Mesenchymal stem cell (in vitro differentiated cells and primary cell): ENCODE measurements around the gene CAPN13.

Experiments used
- DNase-seq: peaks from one replicate; pipeline ENCODE4 v3.0.0-alpha.2; 2013
- H2AFZ ChIP-seq: one replicate; pipeline ENCODE4 v1.6.1; 2013; ENCODE audit warnings: low read depth, mild to moderate bottlenecking, control low read depth, inconsistent platforms, low read length, moderate library complexity
- H2AK5ac ChIP-seq: 2 replicates; pipeline ENCODE4 v1.6.1; 2013; ENCODE audit warnings: low read length, moderate library complexity, mild to moderate bottlenecking, inconsistent platforms; ENCODE audit not compliant: severe bottlenecking
- H2BK120ac ChIP-seq: one replicate; pipeline ENCODE4 v1.6.1; 2013; ENCODE audit warnings: low read depth, mild to moderate bottlenecking, inconsistent platforms, low read length, moderate library complexity
- H2BK12ac ChIP-seq, 2 experiments: one replicate each; pipeline ENCODE4 v1.6.1; 2013; ENCODE audit warnings: inconsistent platforms in 2 of 2, low read length in 2 of 2, mild to moderate bottlenecking in 2 of 2, moderate library complexity in 2 of 2, control low read depth in 1 of 2
- H2BK15ac ChIP-seq: one replicate; pipeline ENCODE4 v1.6.1; 2013; ENCODE audit warnings: mild to moderate bottlenecking, low read depth, inconsistent platforms; ENCODE audit not compliant: poor library complexity, severe bottlenecking
- H2BK5ac ChIP-seq: 2 replicates; pipeline ENCODE4 v1.6.1; 2013; ENCODE audit warnings: low read depth, mild to moderate bottlenecking, low read length, control low read depth, inconsistent platforms; ENCODE audit not compliant: poor library complexity, severe bottlenecking
- H3K14ac ChIP-seq, 2 experiments: one replicate each; pipeline ENCODE4 v1.6.1; 2013; ENCODE audit warnings: inconsistent platforms in 2 of 2, low read length in 2 of 2, control low read depth in 1 of 2, mild to moderate bottlenecking in 1 of 2, moderate library complexity in 1 of 2
- H3K18ac ChIP-seq, 2 experiments: one replicate each; pipeline ENCODE4 v1.6.1; 2013; ENCODE audit warnings: inconsistent platforms in 2 of 2, low read length in 2 of 2, control low read depth in 1 of 2, low read depth in 1 of 2, mild to moderate bottlenecking in 1 of 2
- H3K23ac ChIP-seq, 2 experiments: one replicate each; pipeline ENCODE4 v1.6.1; 2013; ENCODE audit warnings: inconsistent platforms in 2 of 2, low read length in 2 of 2, mild to moderate bottlenecking in 2 of 2, moderate library complexity in 2 of 2, control low read depth in 1 of 2
- H3K27ac ChIP-seq: 2 replicates; pipeline ENCODE4 v1.5.1; 2013; ENCODE audit warnings: mild to moderate bottlenecking, moderate library complexity, low read length, control low read depth, inconsistent platforms; ENCODE audit not compliant: poor library complexity, severe bottlenecking
- H3K27me3 ChIP-seq, 2 experiments: 2 replicates each; pipeline versions ENCODE4 v1.6.1 to v1.7.0; 2013; ENCODE audit warnings: low read length in 2 of 2, mild to moderate bottlenecking in 2 of 2, moderate library complexity in 2 of 2, control low read depth in 1 of 2, inconsistent platforms in 1 of 2; ENCODE audit not compliant: control insufficient read depth in 1 of 2, insufficient read depth in 1 of 2
- H3K36me3 ChIP-seq, 2 experiments: 2 replicates each; pipeline versions ENCODE4 v1.6.1 to v1.7.0; 2013; ENCODE audit warnings: low read length in 2 of 2, control low read depth in 1 of 2, inconsistent platforms in 1 of 2, low read depth in 1 of 2, mild to moderate bottlenecking in 1 of 2; ENCODE audit not compliant: insufficient read depth in 2 of 2, control insufficient read depth in 1 of 2
- H3K4ac ChIP-seq, 2 experiments: one replicate each; pipeline ENCODE4 v1.6.1; 2013; ENCODE audit warnings: inconsistent platforms in 2 of 2, low read length in 2 of 2, mild to moderate bottlenecking in 2 of 2, moderate library complexity in 2 of 2, control low read depth in 1 of 2, low read depth in 1 of 2
- H3K4me1 ChIP-seq: 2 replicates; pipeline ENCODE4 v1.6.1; 2013; ENCODE audit warnings: low read depth, low read length, control low read depth; ENCODE audit not compliant: control insufficient read depth, insufficient read depth
- H3K4me2 ChIP-seq: 2 replicates; pipeline ENCODE4 v1.6.1; 2013; ENCODE audit warnings: low read length, mild to moderate bottlenecking, inconsistent platforms; ENCODE audit not compliant: poor library complexity, severe bottlenecking
- H3K4me3 ChIP-seq, 2 experiments: 2 replicates each; pipeline versions ENCODE4 v1.5.1 to v1.7.0; 2013; ENCODE audit warnings: low read length in 2 of 2, mild to moderate bottlenecking in 2 of 2, control low read depth in 1 of 2, low read depth in 1 of 2; ENCODE audit not compliant: insufficient read depth in 1 of 2
- H3K79me1 ChIP-seq: replicated peaks from 2 replicates; pipeline ENCODE4 v1.6.1; 2013; ENCODE audit warnings: mild to moderate bottlenecking, control low read depth, low read length, inconsistent platforms; ENCODE audit not compliant: poor library complexity, severe bottlenecking
- H3K9ac ChIP-seq: 2 replicates; pipeline ENCODE4 v1.7.0; 2013; ENCODE audit warnings: mild to moderate bottlenecking, low read length, moderate library complexity
- H3K9me3 ChIP-seq: 2 replicates; pipeline ENCODE4 v1.7.0; 2013; ENCODE audit warnings: mild to moderate bottlenecking, low read length; ENCODE audit not compliant: control insufficient read depth
- H4K8ac ChIP-seq: one replicate; pipeline ENCODE4 v1.6.1; 2013; ENCODE audit warnings: inconsistent platforms, mild to moderate bottlenecking, low read length, moderate library complexity
- H4K91ac ChIP-seq: one replicate; pipeline ENCODE4 v1.6.1; 2013; ENCODE audit warnings: mild to moderate bottlenecking, low read length, inconsistent platforms
- WGBS: methylation state at CpG from one replicate; pipeline ENCODE4 v1.1.7; 2013; ENCODE audit warnings: mixed read lengths; 5-methylcytosine and 5-hydroxymethylcytosine counted together

CAPN13 gene

GRCh38 chr2:30764021-30764800, 43.0 kb downstream of the CAPN13 start:
- WGBS, result 80% methylated on average over 9 of the region's 12 CpGs
- no peak overlapping the region for H2AK5ac ChIP-seq

GRCh38 chr2:30763151-30763660, 44.0 kb downstream of the CAPN13 start:
- H2BK5ac ChIP-seq, result no peak overlapping the region
- H3K18ac ChIP-seq, result no peak overlapping the region
- no peak overlapping the region for H3K27ac ChIP-seq
- H3K27me3 ChIP-seq, result peaks cover 4 to 43% of the 10 kb centered on the region in 2 experiments
- H4K8ac ChIP-seq, result no peak overlapping the region
- H3K4me2 ChIP-seq, result no peak overlapping the region
- no peaks in the 10 kb centered on the region for H3K36me3 ChIP-seq
- no peak overlapping the region for H3K4me3 ChIP-seq
- no peak overlapping the region for H2BK120ac ChIP-seq
- H2AK5ac ChIP-seq, result no peak overlapping the region
- H2AFZ ChIP-seq, result no peak overlapping the region
- 41% methylated on average over 3 of the region's 3 CpGs for WGBS
- no peak overlapping the region for H3K23ac ChIP-seq
- no peak overlapping the region for H4K91ac ChIP-seq
- no peak overlapping the region for H2BK15ac ChIP-seq
- no peak for DNase-seq
- no peaks in the 10 kb centered on the region for H3K4me1 ChIP-seq
- no peak overlapping the region for H3K14ac ChIP-seq
- no peak overlapping the region for H3K9ac ChIP-seq
- H3K9me3 ChIP-seq, result no peaks in the 10 kb centered on the region
- no peaks in the 10 kb centered on the region for H3K79me1 ChIP-seq
- H2BK12ac ChIP-seq, result no peak overlapping the region
- no peak overlapping the region for H3K4ac ChIP-seq

More at GRCh38 chr2:30764021-30764800, 43.0 kb downstream of the CAPN13 start:
- no peak overlapping the region for H3K4ac ChIP-seq
- H3K4me2 ChIP-seq, result no peak overlapping the region
- H3K23ac ChIP-seq, result no peak overlapping the region
- H4K8ac ChIP-seq, result no peak overlapping the region
- H2BK120ac ChIP-seq, result no peak overlapping the region
- no peaks in the 10 kb centered on the region for H3K4me1 ChIP-seq
- peaks cover 0 to 50% of the 10 kb centered on the region in 2 experiments for H3K27me3 ChIP-seq
- no peak overlapping the region for H2AFZ ChIP-seq
- H3K27ac ChIP-seq, result no peak overlapping the region
- no peaks in the 10 kb centered on the region for H3K79me1 ChIP-seq
- H3K4me3 ChIP-seq, result no peak overlapping the region
- no peak overlapping the region for H2BK15ac ChIP-seq
- H3K9me3 ChIP-seq, result no peaks in the 10 kb centered on the region
- no peak overlapping the region for H2BK12ac ChIP-seq
- H4K91ac ChIP-seq, result no peak overlapping the region
- no peak overlapping the region for H2BK5ac ChIP-seq
- no peaks in the 10 kb centered on the region for H3K36me3 ChIP-seq
- no peak overlapping the region for H3K14ac ChIP-seq
- H3K9ac ChIP-seq, result no peak overlapping the region
- DNase-seq, result no peak
- no peak overlapping the region for H3K18ac ChIP-seq

GRCh38 chr2:30761226-30761625, 46.0 kb downstream of the CAPN13 start:
- DNase-seq, result no peak
- Histone ChIP-seq H2AFZ (no peak overlapping the region), H4K91ac (no peak overlapping the region), H3K36me3 (no peaks in the 10 kb centered on the region), H3K79me1 (no peaks in the 10 kb centered on the region), H2BK120ac (no peak overlapping the region), H3K9ac (no peak overlapping the region), H3K9me3 (no peaks in the 10 kb centered on the region), H2BK12ac (no peak overlapping the region), H3K14ac (no peak overlapping the region), H2BK15ac (no peak overlapping the region), H3K23ac (no peak overlapping the region), H3K4me3 (no peak overlapping the region), H3K4ac (no peak overlapping the region), H3K27me3 (peaks cover 7 to 42% of the 10 kb centered on the region in 2 experiments), H3K18ac (no peak overlapping the region), H3K27ac (no peak overlapping the region), H3K4me1 (no peaks in the 10 kb centered on the region), H2AK5ac (no peak overlapping the region), H4K8ac (no peak overlapping the region), H3K4me2 (no peak overlapping the region), H2BK5ac (no peak overlapping the region)
- 78% methylated on average over 8 of the region's 8 CpGs for WGBS

GRCh38 chr2:30759481-30759880, 47.8 kb downstream of the CAPN13 start:
- no peak overlapping the region for H3K9ac ChIP-seq
- no peak overlapping the region for H3K4me2 ChIP-seq
- H3K27me3 ChIP-seq, result peaks cover 7 to 43% of the 10 kb centered on the region in 2 experiments
- no peak overlapping the region for H2BK15ac ChIP-seq
- no peak overlapping the region for H2BK5ac ChIP-seq
- no peak overlapping the region for H2AFZ ChIP-seq
- DNase-seq, result no peak
- no peak overlapping the region for H2AK5ac ChIP-seq
- H3K4me1 ChIP-seq, result no peaks in the 10 kb centered on the region
- H3K36me3 ChIP-seq, result no peaks in the 10 kb centered on the region
- no peak overlapping the region for H3K23ac ChIP-seq
- H3K27ac ChIP-seq, result no peak overlapping the region
- H3K9me3 ChIP-seq, result no peaks in the 10 kb centered on the region
- H3K4me3 ChIP-seq, result no peak overlapping the region
- H2BK12ac ChIP-seq, result no peak overlapping the region
- WGBS, result 90% methylated on average over 14 of the region's 14 CpGs
- no peaks in the 10 kb centered on the region for H3K79me1 ChIP-seq
- no peak overlapping the region for H4K91ac ChIP-seq
- no peak overlapping the region for H3K4ac ChIP-seq
- H2BK120ac ChIP-seq, result no peak overlapping the region
- no peak overlapping the region for H3K18ac ChIP-seq
- H3K14ac ChIP-seq, result no peak overlapping the region
- no peak overlapping the region for H4K8ac ChIP-seq
